OCI-LY7 (cell line): ENCODE measurements around the gene GIT2. TPM values are rescaled to one million over a fixed set of nuclear protein-coding genes. Genes with fewer than 3 reads are reported as not detected.

Experiments
- BruUV-seq: library from RNA; stranded (reverse); fragments of 400-500 nt; replicated peaks from 2 replicates; lab custom pipeline; 2021; lab: Mats Ljungman, UMichigan
- CTCF ChIA-PET: fragments of 300-600 bp; sonication (Branson Sonifier 250); formaldehyde crosslinking; loops from one replicate; lab custom pipeline; 2022; ENCODE audit warnings: antibody characterized with exemption; ENCODE audit not compliant: unreplicated experiment; lab: Charles Lee
- POLR2A ChIA-PET: fragments of 300-600 bp; sonication (Branson Sonifier 250); formaldehyde crosslinking; loops from one replicate; lab custom pipeline; 2022; ENCODE audit warnings: antibody characterized with exemption; lab: Charles Lee
- DNase-seq: peaks from one replicate; pipeline ENCODE4 v3.0.0-alpha.2; 2015; ENCODE audit warnings: low spot score
- H2AFZ ChIP-seq: fragments of 200-600 bp; sonication (generic), shearing (Covaris generic); 2 replicates; pipeline ENCODE4 v1.6.1; 2014; ENCODE audit warnings: mild to moderate bottlenecking, antibody characterized with exemption, low read length, moderate library complexity
- H3K27ac ChIP-seq: fragments of 200-600 bp; sonication (generic); 2 replicates; pipeline ENCODE4 v1.5.1; 2014; ENCODE audit warnings: mixed run types, low read depth, mild to moderate bottlenecking, moderate library complexity, low read length, inconsistent platforms; ENCODE audit not compliant: poor library complexity, severe bottlenecking
- H3K36me3 ChIP-seq: fragments of 200-600 bp; sonication (generic); 2 replicates; pipeline ENCODE4 v1.6.1; 2014; ENCODE audit warnings: mild to moderate bottlenecking, antibody characterized with exemption, low read length, moderate library complexity, mixed read lengths; ENCODE audit not compliant: insufficient read depth
- H3K4me1 ChIP-seq: fragments of 200-600 bp; sonication (generic); 2 replicates; pipeline ENCODE4 v1.5.1; 2014; ENCODE audit warnings: mild to moderate bottlenecking, low read length; ENCODE audit not compliant: insufficient read depth, poor library complexity, severe bottlenecking
- H3K4me2 ChIP-seq: fragments of 200-600 bp; sonication (generic); 2 replicates; pipeline ENCODE4 v1.6.1; 2014; ENCODE audit warnings: mild to moderate bottlenecking, low read length
- H3K4me3 ChIP-seq: fragments of 200-600 bp; sonication (generic); 2 replicates; pipeline ENCODE4 v1.5.1; 2014; ENCODE audit warnings: mild to moderate bottlenecking, low read depth, low read length; ENCODE audit not compliant: poor library complexity, severe bottlenecking
- H3K79me2 ChIP-seq: fragments of 200-600 bp; sonication (generic); 2 replicates; pipeline ENCODE4 v1.6.1; 2016; ENCODE audit warnings: low read depth, mild to moderate bottlenecking, low read length, moderate library complexity, mixed read lengths; ENCODE audit not compliant: insufficient read depth
- H3K9me2 ChIP-seq: fragments of 200-600 bp; sonication (generic); 2 replicates; pipeline ENCODE4 v1.6.1; 2016; ENCODE audit warnings: mild to moderate bottlenecking, low read length, mixed read lengths; ENCODE audit not compliant: insufficient read depth
- H3K9me3 ChIP-seq: fragments of 200-600 bp; sonication (generic); 2 replicates; pipeline ENCODE4 v1.6.1; 2014; ENCODE audit warnings: mild to moderate bottlenecking, mixed run types, low read length, mixed read lengths
- H4K20me1 ChIP-seq: fragments of 200-600 bp; sonication (generic); 2 replicates; pipeline ENCODE4 v1.6.1; 2014; ENCODE audit warnings: mild to moderate bottlenecking, antibody characterized with exemption, low read length, moderate library complexity, mixed read lengths; ENCODE audit not compliant: insufficient read depth
- EZH2phosphoT487 ChIP-seq: fragments of 200-600 bp; sonication (generic); IDR thresholded peaks from 2 replicates; pipeline ENCODE4 v1.6.1; 2018; ENCODE audit warnings: low read depth, borderline replicate concordance, mild to moderate bottlenecking, mixed run types, antibody characterized with exemption, low read length, moderate library complexity, mixed read lengths
- intact Hi-C: fragments of 100-400 bp; cut with micrococcal nuclease; formaldehyde crosslinking; loops from one replicate; pipeline ENCODE4 v1.10.0; 2022; ENCODE audit not compliant: unreplicated experiment
- total RNA-seq, 2 experiments: library from RNA; depleted of rRNA in 1 of 2; stranded (reverse); fragments of >200 nt in 1 of 2; shearing (Covaris generic) in 1 of 2; gene quantifications; 2 replicates each; pipeline ENCODE4 v1.2.3, GENCODE V29; 2014 to 2022
- TF ChIP-seq, protein P1 (sequence below): fragments of 200-600 bp; sonication (generic); conservative IDR thresholded peaks from 2 replicates; pipeline ENCODE4 v1.5.1; 2014; ENCODE audit warnings: mild to moderate bottlenecking, antibody characterized with exemption, low read length, moderate library complexity, mixed read lengths

GIT2 gene
- total RNA-seq, 2 experiments from 2014 or later, result 57.1 to 123 TPM

DNA sequence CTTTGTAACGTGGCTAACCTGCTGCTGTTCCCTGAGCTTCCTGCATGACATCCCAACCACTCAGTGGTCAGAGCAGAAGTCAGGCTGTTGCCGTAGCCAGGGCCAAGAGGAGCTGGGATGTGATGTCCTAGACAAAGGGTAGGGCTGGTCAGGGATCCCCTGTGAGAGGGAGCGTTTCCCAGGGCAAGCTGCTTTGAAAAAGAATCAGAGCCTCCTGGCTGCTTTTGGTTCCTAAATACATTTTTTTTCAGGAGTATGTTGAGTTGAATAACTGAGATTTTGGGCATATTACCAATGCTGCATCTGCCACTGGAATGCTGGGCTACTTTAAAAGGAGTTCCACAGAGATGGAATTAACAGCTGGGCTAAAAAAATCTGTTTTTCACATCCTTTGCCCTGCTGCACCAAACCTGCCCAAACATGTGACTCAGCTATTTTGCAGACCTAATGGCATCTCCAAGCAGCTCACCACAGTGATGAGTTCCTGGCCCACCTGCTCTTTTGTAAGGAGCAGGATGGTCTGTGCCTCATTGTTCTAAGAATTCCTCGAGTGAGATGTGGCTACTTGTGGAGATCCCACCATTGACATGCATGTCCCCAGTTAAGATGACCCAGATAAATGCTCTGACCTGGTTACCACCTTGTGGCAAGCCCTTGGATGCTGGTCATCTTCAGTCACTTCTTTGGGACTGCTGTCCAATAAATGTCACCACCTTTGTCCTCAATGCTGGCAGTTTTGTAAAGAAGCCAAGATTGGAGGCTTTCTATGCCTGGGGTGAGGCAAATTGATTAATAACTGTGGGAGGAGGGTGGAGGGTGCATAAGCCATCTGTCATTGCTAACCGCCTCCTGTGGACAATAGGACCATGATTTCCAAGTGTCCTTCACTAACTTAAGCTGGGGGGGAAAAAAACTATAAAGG, 27.2 kb upstream of the GIT2 start:
- Histone ChIP-seq H3K4me2 (no peak overlapping the region), H3K9me3 (no peaks in the 10 kb centered on the region), H3K9me2 (no peaks in the 10 kb centered on the region), H3K79me2 (no peaks in the 10 kb centered on the region; the same call in 1 of the 2 replicates), H3K4me3 (no peak overlapping the region), H3K36me3 (peaks cover 94% of the 10 kb centered on the region), H4K20me1 (peaks cover 5% of the 10 kb centered on the region; the same call in 1 of the 2 replicates), H3K4me1 (peaks cover 12% of the 10 kb centered on the region), H2AFZ (no peak overlapping the region), H3K27ac (no peak overlapping the region)
- BruUV-seq, result no TSS peak
- DNase-seq, result no peak
- intact Hi-C loops, result no loop called here
- POLR2A ChIA-PET, result interaction anchor here (0.6 to 2.4 kb wide), 7 partner anchors 8 to 269 kb away, joined by 3 to 12 read pairs (median 3); no protein-coding TSS in a partner anchor
- CTCF ChIA-PET, result no interaction called here
- TF ChIP-seq, protein P1, sequence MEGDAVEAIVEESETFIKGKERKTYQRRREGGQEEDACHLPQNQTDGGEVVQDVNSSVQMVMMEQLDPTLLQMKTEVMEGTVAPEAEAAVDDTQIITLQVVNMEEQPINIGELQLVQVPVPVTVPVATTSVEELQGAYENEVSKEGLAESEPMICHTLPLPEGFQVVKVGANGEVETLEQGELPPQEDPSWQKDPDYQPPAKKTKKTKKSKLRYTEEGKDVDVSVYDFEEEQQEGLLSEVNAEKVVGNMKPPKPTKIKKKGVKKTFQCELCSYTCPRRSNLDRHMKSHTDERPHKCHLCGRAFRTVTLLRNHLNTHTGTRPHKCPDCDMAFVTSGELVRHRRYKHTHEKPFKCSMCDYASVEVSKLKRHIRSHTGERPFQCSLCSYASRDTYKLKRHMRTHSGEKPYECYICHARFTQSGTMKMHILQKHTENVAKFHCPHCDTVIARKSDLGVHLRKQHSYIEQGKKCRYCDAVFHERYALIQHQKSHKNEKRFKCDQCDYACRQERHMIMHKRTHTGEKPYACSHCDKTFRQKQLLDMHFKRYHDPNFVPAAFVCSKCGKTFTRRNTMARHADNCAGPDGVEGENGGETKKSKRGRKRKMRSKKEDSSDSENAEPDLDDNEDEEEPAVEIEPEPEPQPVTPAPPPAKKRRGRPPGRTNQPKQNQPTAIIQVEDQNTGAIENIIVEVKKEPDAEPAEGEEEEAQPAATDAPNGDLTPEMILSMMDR, result no peak
- TF ChIP-seq EZH2phosphoT487, result no peak

DNA sequence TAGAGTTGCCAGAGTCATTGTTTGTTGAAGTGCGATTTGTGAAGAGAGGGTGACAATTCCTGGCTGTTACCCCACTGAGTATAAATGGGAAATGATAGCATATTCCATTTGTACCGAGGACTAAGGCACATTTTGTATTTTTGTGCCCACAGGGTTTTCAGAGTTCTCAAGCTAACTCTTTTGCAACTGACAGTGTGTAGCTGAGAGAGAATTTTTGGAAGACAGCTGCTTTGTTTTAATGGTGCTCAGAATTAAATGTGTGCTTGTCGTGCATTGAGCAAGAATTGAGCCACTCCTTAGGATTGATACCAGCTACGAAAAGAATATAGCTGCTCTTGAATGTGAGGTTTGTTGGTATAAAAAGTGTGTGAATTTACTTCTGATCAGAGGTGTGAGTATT, 24.8 kb upstream of the GIT2 start:
- H3K79me2 ChIP-seq, result peaks cover 14% of the 10 kb centered on the region; the same call in 1 of the 2 replicates
- no peak overlapping the region for H2AFZ ChIP-seq
- BruUV-seq, result no TSS peak
- POLR2A ChIA-PET, result interaction anchor here (0.5 to 1.5 kb wide), 5 partner anchors 16 to 700 kb away, joined by 3 to 7 read pairs (median 4); no protein-coding TSS in a partner anchor
- H3K4me2 ChIP-seq, result no peak overlapping the region
- peaks cover 99% of the 10 kb centered on the region for H3K36me3 ChIP-seq
- no peak for DNase-seq
- H3K4me1 ChIP-seq, result peaks cover 12% of the 10 kb centered on the region
- no peaks in the 10 kb centered on the region for H3K9me3 ChIP-seq
- H3K4me3 ChIP-seq, result no peak overlapping the region
- H3K9me2 ChIP-seq, result no peaks in the 10 kb centered on the region
- no peak overlapping the region for H3K27ac ChIP-seq
- TF ChIP-seq EZH2phosphoT487, result no peak
- TF ChIP-seq, protein P1, result no peak
- intact Hi-C loops, result no loop called here
- CTCF ChIA-PET, result interaction anchor here (1.7 kb wide), 1 partner anchor 11 kb away, joined by 5 read pairs; no protein-coding TSS in a partner anchor
- H4K20me1 ChIP-seq, result peaks cover 5% of the 10 kb centered on the region; the same call in 1 of the 2 replicates
